ENCODE measurements around the gene DGKG.

DGKG gene

GRCh38 chr3:186172353-186172752 is 189.7 kb downstream of the DGKG start:
- no peak for DNase-seq (ENCODE audit: low read depth in 2 of 2)

GRCh38 chr3:186171521-186171920 is 190.5 kb downstream of the DGKG start:
- no peak for DNase-seq (ENCODE audit: low read depth in 2 of 2)

DNA sequence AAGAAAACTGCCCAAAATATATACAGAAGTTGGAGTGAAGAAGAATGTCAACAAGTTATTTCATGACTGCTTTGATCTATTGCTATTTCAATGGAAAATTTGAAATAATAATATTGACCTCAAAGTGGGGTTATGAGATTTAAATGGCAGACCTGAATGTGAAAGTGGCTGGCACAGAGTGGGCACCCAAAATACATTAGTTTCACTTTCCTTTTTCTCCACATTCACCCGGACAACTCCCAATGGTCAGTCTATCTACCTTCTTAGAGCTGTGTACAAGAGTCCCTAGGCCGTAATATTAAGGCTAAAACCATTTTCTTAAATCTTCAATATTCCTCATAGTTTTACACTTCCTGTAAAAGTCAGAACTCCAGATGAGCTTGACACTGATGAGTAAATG is 191.5 kb downstream of the DGKG start:
- no peak for DNase-seq (ENCODE audit: low read depth in 2 of 2)

GRCh38 chr3:186169379-186169778 is 192.7 kb downstream of the DGKG start:
- DNase-seq (ENCODE audit: low read depth in 2 of 2): no peak

GRCh38 chr3:186168976-186169375 is 193.1 kb downstream of the DGKG start:
- DNase-seq (ENCODE audit: low read depth in 2 of 2): no peak

GRCh38 chr3:186167646-186168395 is 194.2 kb downstream of the DGKG start:
- no peak for DNase-seq (ENCODE audit: low read depth in 2 of 2)

- DNase-seq (ENCODE audit: low read depth in 2 of 2): no peak
These were observed 195.3 kb downstream of the DGKG start for GRCh38 chr3:186166491-186167288.

DNA sequence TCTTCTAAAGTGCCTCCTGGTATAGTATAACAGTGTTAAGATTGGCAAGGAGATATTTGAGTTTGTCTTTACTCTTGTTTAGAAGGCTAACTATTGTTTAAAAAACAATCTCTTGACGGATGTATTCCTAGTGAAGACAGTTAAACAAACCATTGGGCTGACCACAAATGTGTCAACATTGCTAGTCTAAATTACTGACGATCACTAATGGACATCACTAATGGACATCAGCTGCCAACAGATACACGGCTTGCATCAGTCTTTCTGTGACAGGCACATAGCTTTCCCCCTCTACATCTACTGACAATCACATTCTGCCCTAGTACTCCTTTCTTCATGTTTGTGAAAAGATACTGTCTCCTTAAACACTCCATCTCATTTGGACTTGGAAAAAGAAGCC is 196.0 kb downstream of the DGKG start:
- no peak for DNase-seq (ENCODE audit: low read depth in 2 of 2)

GRCh38 chr3:186165331-186165730 is 196.7 kb downstream of the DGKG start:
- no peak for DNase-seq (ENCODE audit: low read depth in 2 of 2)

- no peak for DNase-seq (ENCODE audit: low read depth in 2 of 2)
These were observed 197.3 kb downstream of the DGKG start for GRCh38 chr3:186164696-186165095.

DNA sequence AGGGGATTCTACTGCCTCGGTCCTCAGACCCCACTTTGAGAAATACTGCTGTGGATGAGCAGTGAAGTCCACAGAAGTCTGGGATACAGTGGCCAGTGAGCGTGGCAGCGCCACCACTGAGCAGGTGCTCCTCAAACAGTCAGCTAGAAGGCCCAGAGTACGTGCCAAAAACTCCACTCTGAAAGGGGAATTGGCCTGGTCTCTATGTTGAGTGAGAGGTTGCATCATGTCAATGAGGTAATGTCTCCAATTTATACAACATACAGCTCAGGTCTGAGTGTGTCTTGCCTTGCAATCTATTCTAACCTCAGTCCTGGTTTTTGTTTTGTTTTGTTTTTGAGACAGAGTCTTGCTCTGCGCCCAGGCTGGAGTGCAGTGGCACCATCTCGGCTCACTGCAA is 199.8 kb downstream of the DGKG start:
- no peak for DNase-seq (ENCODE audit: low read depth in 2 of 2)

DNA sequence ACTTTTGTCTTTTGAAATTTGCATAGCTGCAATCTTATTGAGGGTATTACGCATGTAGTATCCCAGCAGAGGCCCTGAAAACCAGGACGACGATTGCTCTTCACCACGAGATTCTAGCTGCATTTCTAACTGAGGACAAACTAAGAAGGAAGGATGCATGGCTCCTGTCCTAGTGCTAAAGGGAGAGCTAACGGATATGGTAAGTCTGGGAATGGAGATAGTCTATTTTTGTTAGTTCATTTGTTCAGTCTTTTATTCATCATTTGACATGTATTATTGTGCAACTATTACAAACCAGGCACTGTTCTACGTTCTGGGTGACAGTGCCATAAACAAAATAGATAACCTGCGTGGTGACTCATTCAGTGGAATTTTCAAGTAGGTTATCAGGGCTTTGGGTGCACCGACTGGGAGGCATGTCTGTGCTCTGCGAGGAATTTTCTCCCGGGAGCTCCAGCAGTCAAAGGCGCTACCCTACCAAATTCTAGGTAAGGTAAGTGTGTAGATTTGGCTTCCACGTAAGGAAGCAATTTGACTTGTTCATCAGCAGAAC is 201.3 kb downstream of the DGKG start:
- no peak for DNase-seq (ENCODE audit: low read depth in 2 of 2)

GRCh38 chr3:186154641-186155040 is 207.4 kb downstream of the DGKG start:
- DNase-seq (ENCODE audit: low read depth in 2 of 2): no peak

DNA sequence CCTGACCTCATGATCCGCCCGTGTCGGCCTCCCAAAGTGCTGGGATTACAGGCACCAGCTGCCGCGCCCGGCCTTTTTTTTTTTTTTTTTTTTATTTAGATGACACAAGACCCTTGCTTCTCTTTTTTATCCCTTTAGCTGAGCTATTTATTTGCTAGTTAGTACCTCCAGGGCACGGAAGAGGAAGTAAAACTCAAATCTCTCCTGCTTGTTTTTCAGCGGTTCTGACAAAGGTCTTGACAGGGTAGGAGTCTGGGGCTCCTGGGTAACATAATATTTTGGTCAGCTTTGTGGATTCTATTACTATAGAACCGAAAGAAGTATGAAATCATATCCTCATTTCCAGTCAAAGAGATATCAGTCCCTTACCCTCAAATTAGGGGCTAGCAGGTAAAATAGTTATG is 209.1 kb downstream of the DGKG start:
- DNase-seq (ENCODE audit: low read depth in 2 of 2): no peak

DNA sequence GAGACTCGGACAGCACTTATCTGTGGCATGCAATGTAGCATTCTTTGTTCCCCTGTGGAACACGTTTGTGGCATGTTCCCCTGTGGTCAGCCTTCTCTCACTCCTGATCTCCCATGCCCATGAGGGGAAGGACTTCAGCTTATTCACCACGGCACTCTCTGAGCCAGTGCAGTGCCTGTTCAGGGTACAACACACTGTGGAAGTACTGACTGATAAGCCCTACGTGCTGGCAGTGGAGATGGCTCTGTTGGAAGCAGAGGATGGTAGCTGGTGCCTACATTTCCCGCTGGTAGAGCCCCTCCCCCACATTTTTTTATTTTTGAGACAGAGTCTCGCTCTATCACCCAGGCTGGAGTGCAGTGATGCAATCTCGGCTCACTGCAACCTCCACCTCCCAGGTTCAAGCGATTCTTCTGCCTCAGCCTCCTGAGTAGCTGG is 209.7 kb downstream of the DGKG start:
- DNase-seq (ENCODE audit: low read depth in 2 of 2): no peak

GRCh38 chr3:186151077-186151971 is 210.7 kb downstream of the DGKG start:
- no peak for DNase-seq (ENCODE audit: low read depth in 2 of 2)

DNA sequence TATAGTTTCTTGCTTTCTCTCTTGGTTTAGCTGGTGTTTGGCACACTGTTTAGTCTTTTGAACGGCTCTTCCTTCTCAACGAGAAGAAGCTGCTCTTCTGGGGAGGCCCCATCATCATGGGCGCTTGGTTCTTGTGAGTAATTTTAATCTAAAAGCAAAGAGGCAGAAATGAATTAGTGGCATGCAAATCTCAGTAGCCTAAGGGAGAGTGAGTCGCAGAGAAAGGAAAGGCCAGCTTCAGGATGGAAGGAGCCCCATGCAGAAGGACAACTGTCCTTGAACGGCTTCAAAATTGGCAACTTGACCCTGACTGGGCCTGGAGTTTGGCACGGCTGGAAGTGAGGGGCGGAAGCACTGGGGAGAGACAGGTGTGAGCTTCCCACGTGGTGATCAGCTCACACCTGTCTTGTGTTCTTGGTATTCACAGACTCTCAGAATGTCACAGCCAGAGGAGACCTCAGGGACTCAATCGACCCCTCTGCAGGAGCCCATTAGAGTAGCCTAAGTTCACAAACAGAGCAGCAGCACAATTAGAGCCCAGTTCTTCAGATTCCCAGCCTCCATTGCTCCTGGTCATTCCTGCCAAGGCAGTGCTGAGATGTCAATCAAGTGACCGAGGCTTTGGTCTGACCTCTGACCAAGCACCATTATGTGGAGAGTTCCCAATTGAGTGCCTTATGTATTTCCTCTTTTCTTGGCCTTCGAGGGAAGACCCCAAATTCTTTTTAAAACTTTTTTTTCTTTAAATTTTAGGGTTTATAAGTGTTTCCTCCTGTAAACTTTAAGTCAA is 211.8 kb downstream of the DGKG start:
- DNase-seq (ENCODE audit: low read depth in 2 of 2): no peak

- DNase-seq (ENCODE audit: low read depth in 2 of 2): no peak
These were observed 212.6 kb downstream of the DGKG start for GRCh38 chr3:186149319-186149960.

DNA sequence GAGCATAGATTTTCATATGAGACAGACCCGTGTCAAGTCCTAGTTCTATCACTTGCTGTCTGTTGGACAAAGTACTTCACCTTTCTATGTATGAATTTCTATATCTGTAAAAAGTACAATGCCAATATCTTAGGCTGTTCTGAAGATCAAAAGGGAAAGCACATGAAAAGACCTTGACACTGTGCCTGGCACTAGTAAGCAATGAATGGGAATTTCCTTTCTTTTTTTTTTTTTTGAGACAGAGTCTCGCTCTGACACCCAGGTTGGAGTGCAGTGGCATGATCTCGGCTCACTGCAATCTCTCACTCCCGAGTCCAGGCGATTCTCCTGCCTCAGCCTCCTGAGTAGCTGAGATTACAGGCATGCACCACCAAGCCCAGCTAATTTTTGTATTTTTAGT is 217.8 kb downstream of the DGKG start:
- no peak for DNase-seq (ENCODE audit: low read depth in 2 of 2)

DNA sequence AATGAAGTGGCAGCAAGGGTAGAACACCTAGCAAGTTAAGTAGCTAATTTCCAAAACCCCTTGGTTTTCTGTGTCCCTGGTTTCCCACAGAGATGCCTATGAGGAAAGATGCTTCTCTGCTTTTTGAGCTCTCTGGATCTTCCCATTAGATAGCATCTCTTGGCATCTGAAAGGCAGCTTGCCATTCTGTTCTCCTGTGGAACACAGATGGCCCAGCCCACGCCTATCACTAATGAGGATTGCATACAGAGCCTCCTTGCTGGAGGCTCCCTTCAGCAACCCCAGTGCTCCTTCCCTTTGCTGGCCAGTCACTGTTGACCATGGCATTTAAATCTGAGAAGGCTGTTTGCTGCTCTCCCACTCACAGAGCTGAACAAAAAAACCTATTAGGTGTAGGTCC is 218.8 kb downstream of the DGKG start:
- no peak for DNase-seq (ENCODE audit: low read depth in 2 of 2)
